K562 (cell line): ENCODE measurements around the gene KLK13. TPM values are rescaled to one million over a fixed set of nuclear protein-coding genes. Genes with fewer than 3 reads are reported as not detected.

Experiments
- POLR2AphosphoS2 ChIP-seq: IDR thresholded peaks from 2 replicates; pipeline ENCODE4 v1.6.1; 2012; ENCODE audit warnings: low read length, improper control_type of control experiment
- SETDB1 ChIP-seq: IDR thresholded peaks from one replicate; pipeline ENCODE4 v1.6.1; 2012; ENCODE audit warnings: low read length, control low read depth, inconsistent platforms
- TAL1 ChIP-seq: fragments of 450-650 bp; IDR thresholded peaks from 2 replicates; pipeline ENCODE4 v1.6.1; 2016; ENCODE audit warnings: mild to moderate bottlenecking
- TCF7 ChIP-seq: sonication (generic); IDR thresholded peaks from 2 replicates; pipeline ENCODE4 v1.6.1; 2016; ENCODE audit warnings: antibody characterized with exemption, borderline replicate concordance
- ZEB2 ChIP-seq: fragments of 450-650 bp; IDR thresholded peaks from 2 replicates; pipeline ENCODE4 v1.6.1; 2016
- ZNF165 ChIP-seq: fragments of 250-450 bp; sonication (Bioruptor Pico); IDR thresholded peaks from 2 replicates; pipeline ENCODE4 v1.4.0; 2020; ENCODE audit warnings: borderline replicate concordance
- ZNF384 ChIP-seq: IDR thresholded peaks from 2 replicates; pipeline ENCODE4 v1.6.1; 2012; ENCODE audit warnings: low read depth, low read length, improper control_type of control experiment
- ZNF764 ChIP-seq: fragments of 250-450 bp; sonication (Bioruptor Pico); IDR thresholded peaks from 2 replicates; pipeline ENCODE4 v1.4.0; 2020; ENCODE audit warnings: low read depth, mild to moderate bottlenecking, moderate library complexity
- polyA plus RNA-seq, 8 experiments: library from polyadenylated mRNA; depleted of rRNA in 4 of 8; stranded (reverse) in 5 of 8; unstranded in 3 of 8; fragments of >200 nt; fragmentation: Nextera tagmentation in 2 of 8; fragmentation: Illumina TruSeq in 1 of 8; extraction: Ambion mirVana in 2 of 8; extraction: Trizol in 1 of 8; gene quantifications; 2 replicates each; pipeline versions ENCODE4 v1.2.1 to v1.2.3, GENCODE V29; 2011 to 2014; ENCODE audit warnings: inconsistent platforms in 1 of 8, missing spikeins in 1 of 8
- total RNA-seq, 7 experiments: library from RNA; depleted of rRNA in 6 of 7; stranded (reverse); fragments of >200 nt in 6 of 7; fragmentation: Illumina TruSeq in 2 of 7; extraction: Trizol in 2 of 7; gene quantifications; 2 replicates each; pipeline versions ENCODE4 v1.2.1 to v1.2.3, GENCODE V29; 2011 to 2021; ENCODE audit warnings: low replicate concordance in 1 of 7
- TF ChIP-seq, protein P1 (sequence below): fragments of 250-450 bp; sonication (Bioruptor Pico); IDR thresholded peaks from 2 replicates; pipeline ENCODE4 v1.9.0; 2021; ENCODE audit warnings: mild to moderate bottlenecking, inconsistent platforms
- TF ChIP-seq, protein P2 (sequence below): sonication (generic); formaldehyde crosslinking; IDR thresholded peaks from 2 replicates; pipeline ENCODE4 v1.8.0; 2022; ENCODE audit warnings: mild to moderate bottlenecking, missing genetic modification reagents, borderline replicate concordance
- TF ChIP-seq, protein P3 (sequence below): sonication (generic); formaldehyde crosslinking; IDR thresholded peaks from 2 replicates; pipeline ENCODE4 v1.8.1; 2023; ENCODE audit warnings: mild to moderate bottlenecking, missing genetic modification reagents
- TF ChIP-seq, protein P4 (sequence below), 2 experiments: fragments of 250-450 bp in 1 of 2; fragments of 450-650 bp in 1 of 2; sonication (Bioruptor Pico) in 1 of 2; IDR thresholded peaks; 2 replicates each; pipeline versions ENCODE4 v1.6.1 to v1.8.0; 2016 to 2021; ENCODE audit warnings: mild to moderate bottlenecking in 2 of 2, moderate library complexity in 2 of 2, missing compliant biosample characterization in 1 of 2, missing genetic modification characterization in 1 of 2
- TF ChIP-seq, protein P5 (sequence below): sonication (generic); formaldehyde crosslinking; IDR thresholded peaks from 2 replicates; pipeline ENCODE4 v1.9.0; 2022; ENCODE audit warnings: mild to moderate bottlenecking, missing genetic modification reagents
- TF ChIP-seq, protein P6 (sequence below), 2 experiments: fragments of 150-350 bp in 1 of 2; IDR thresholded peaks; 2 replicates each; pipeline ENCODE4 v1.6.1; 2012 to 2016; ENCODE audit warnings: low read depth in 2 of 2, low read length in 2 of 2, mild to moderate bottlenecking in 1 of 2, moderate library complexity in 1 of 2
- TF ChIP-seq, protein P7 (sequence below): sonication (generic); formaldehyde crosslinking; IDR thresholded peaks from 2 replicates; pipeline ENCODE4 v1.8.0; 2022; ENCODE audit warnings: missing genetic modification reagents, mild to moderate bottlenecking, borderline replicate concordance

KLK13 gene
- total and polyA plus RNA-seq, 9 of the 15 experiments (the other 6 are each of a cell fraction or from before 2014, with no cell fraction given): 0.72 to 9.0 (median 2.3) TPM

DNA sequence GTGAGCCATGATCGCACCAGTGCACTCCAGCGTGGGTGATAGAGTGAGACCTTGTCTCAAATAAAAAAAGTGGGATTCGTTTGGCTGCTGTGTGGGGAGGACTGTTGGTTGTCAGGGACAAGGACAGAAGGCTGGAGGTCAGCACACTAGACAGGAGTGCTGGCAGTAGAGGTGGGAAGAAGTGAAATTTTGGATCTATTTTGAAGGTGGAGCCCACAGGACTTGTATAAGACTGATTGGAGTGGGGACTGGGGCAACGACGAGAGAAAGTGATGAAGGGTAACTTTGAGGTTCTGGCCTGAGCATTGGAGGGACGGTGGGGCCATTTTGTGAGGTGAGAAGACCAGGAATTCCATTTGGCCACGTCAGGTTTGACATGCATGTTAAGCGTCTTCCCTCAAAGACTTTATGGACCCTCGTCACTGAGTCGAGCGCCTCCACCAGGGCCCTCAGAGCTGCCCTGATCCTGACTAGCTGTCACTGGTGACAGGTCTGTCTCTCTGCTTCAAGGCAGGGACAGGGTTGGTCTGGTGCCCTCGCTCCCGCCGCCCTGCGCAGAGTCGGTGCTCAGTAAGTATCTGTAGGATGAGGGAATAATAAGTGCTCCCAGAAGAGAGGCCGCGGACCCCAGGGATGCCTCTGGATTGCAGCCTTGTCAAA lies 42.6 kb upstream of the KLK13 start (continued):
- TF ChIP-seq, protein P1, sequence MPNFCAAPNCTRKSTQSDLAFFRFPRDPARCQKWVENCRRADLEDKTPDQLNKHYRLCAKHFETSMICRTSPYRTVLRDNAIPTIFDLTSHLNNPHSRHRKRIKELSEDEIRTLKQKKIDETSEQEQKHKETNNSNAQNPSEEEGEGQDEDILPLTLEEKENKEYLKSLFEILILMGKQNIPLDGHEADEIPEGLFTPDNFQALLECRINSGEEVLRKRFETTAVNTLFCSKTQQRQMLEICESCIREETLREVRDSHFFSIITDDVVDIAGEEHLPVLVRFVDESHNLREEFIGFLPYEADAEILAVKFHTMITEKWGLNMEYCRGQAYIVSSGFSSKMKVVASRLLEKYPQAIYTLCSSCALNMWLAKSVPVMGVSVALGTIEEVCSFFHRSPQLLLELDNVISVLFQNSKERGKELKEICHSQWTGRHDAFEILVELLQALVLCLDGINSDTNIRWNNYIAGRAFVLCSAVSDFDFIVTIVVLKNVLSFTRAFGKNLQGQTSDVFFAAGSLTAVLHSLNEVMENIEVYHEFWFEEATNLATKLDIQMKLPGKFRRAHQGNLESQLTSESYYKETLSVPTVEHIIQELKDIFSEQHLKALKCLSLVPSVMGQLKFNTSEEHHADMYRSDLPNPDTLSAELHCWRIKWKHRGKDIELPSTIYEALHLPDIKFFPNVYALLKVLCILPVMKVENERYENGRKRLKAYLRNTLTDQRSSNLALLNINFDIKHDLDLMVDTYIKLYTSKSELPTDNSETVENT: no peak
- TF ChIP-seq ZNF384: no peak
- TF ChIP-seq, protein P2, sequence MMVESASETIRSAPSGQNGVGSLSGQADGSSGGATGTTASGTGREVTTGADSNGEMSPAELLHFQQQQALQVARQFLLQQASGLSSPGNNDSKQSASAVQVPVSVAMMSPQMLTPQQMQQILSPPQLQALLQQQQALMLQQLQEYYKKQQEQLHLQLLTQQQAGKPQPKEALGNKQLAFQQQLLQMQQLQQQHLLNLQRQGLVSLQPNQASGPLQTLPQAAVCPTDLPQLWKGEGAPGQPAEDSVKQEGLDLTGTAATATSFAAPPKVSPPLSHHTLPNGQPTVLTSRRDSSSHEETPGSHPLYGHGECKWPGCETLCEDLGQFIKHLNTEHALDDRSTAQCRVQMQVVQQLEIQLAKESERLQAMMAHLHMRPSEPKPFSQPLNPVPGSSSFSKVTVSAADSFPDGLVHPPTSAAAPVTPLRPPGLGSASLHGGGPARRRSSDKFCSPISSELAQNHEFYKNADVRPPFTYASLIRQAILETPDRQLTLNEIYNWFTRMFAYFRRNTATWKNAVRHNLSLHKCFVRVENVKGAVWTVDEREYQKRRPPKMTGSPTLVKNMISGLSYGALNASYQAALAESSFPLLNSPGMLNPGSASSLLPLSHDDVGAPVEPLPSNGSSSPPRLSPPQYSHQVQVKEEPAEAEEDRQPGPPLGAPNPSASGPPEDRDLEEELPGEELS (CRISPR knock-in tag): no peak
- TF ChIP-seq, protein P3, sequence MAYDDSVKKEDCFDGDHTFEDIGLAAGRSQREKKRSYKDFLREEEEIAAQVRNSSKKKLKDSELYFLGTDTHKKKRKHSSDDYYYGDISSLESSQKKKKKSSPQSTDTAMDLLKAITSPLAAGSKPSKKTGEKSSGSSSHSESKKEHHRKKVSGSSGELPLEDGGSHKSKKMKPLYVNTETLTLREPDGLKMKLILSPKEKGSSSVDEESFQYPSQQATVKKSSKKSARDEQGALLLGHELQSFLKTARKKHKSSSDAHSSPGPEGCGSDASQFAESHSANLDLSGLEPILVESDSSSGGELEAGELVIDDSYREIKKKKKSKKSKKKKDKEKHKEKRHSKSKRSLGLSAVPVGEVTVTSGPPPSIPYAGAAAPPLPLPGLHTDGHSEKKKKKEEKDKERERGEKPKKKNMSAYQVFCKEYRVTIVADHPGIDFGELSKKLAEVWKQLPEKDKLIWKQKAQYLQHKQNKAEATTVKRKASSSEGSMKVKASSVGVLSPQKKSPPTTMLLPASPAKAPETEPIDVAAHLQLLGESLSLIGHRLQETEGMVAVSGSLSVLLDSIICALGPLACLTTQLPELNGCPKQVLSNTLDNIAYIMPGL (CRISPR knock-in tag): no peak
- TF ChIP-seq TAL1: no peak
- TF ChIP-seq ZEB2: 0 out of 2 replicates have a peak, but pooled peaks have one; percentile 11
- TF ChIP-seq, protein P4, sequence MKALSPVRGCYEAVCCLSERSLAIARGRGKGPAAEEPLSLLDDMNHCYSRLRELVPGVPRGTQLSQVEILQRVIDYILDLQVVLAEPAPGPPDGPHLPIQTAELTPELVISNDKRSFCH (CRISPR knock-in tag; IDR thresholded peaks at IDR 0.05): no peak
- TF ChIP-seq, protein P4 (tag; IDR thresholded peaks at IDR 0.05): no peak
- TF ChIP-seq ZNF165: no peak
- TF ChIP-seq, protein P5, sequence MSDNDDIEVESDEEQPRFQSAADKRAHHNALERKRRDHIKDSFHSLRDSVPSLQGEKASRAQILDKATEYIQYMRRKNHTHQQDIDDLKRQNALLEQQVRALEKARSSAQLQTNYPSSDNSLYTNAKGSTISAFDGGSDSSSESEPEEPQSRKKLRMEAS (CRISPR knock-in tag): no peak
- no peak for TF ChIP-seq SETDB1
- TF ChIP-seq, protein P6, sequence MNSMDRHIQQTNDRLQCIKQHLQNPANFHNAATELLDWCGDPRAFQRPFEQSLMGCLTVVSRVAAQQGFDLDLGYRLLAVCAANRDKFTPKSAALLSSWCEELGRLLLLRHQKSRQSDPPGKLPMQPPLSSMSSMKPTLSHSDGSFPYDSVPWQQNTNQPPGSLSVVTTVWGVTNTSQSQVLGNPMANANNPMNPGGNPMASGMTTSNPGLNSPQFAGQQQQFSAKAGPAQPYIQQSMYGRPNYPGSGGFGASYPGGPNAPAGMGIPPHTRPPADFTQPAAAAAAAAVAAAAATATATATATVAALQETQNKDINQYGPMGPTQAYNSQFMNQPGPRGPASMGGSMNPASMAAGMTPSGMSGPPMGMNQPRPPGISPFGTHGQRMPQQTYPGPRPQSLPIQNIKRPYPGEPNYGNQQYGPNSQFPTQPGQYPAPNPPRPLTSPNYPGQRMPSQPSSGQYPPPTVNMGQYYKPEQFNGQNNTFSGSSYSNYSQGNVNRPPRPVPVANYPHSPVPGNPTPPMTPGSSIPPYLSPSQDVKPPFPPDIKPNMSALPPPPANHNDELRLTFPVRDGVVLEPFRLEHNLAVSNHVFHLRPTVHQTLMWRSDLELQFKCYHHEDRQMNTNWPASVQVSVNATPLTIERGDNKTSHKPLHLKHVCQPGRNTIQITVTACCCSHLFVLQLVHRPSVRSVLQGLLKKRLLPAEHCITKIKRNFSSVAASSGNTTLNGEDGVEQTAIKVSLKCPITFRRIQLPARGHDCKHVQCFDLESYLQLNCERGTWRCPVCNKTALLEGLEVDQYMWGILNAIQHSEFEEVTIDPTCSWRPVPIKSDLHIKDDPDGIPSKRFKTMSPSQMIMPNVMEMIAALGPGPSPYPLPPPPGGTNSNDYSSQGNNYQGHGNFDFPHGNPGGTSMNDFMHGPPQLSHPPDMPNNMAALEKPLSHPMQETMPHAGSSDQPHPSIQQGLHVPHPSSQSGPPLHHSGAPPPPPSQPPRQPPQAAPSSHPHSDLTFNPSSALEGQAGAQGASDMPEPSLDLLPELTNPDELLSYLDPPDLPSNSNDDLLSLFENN (IDR thresholded peaks at IDR 0.05; ENCODE audit: low read depth in 2 of 2, low read length in 2 of 2): no peak
- no peak for TF ChIP-seq POLR2AphosphoS2
- TF ChIP-seq TCF7: no peak
- TF ChIP-seq, protein P7, sequence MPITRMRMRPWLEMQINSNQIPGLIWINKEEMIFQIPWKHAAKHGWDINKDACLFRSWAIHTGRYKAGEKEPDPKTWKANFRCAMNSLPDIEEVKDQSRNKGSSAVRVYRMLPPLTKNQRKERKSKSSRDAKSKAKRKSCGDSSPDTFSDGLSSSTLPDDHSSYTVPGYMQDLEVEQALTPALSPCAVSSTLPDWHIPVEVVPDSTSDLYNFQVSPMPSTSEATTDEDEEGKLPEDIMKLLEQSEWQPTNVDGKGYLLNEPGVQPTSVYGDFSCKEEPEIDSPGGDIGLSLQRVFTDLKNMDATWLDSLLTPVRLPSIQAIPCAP (CRISPR knock-in tag): no peak
- 0 out of 2 replicates have a peak, but pooled peaks have one; percentile 49 for TF ChIP-seq ZNF764 (CRISPR knock-in tag)
